OCI-LY3 (cell line): ENCODE measurements around the gene WWOX.

ENCODE experiments used
- H2AFZ ChIP-seq: fragments of 200-600, 300-600 bp; shearing (Covaris generic); 2 replicates; pipeline ENCODE4 v1.6.0; 2014; ENCODE audit warnings: antibody characterized with exemption, low read depth, low read length
- H3K27ac ChIP-seq: fragments of 200-600, 300-600 bp; sonication (generic); 2 replicates; pipeline ENCODE4 v1.5.1; 2014; ENCODE audit warnings: mild to moderate bottlenecking, low read length, moderate library complexity, mixed read lengths
- H3K27me3 ChIP-seq: fragments of 200-600, 300-600 bp; sonication (generic); 2 replicates; pipeline ENCODE4 v1.6.1; 2014; ENCODE audit warnings: low read depth, low read length, mixed read lengths
- H3K36me3 ChIP-seq: fragments of 200-600, 300-600 bp; sonication (generic); replicated peaks from 2 replicates; pipeline ENCODE3; 2014; ENCODE audit warnings: low read depth, low read length, mixed read lengths
- H3K4me1 ChIP-seq: fragments of 300-600, 200-600 bp; sonication (generic); 2 replicates; pipeline ENCODE4 v1.6.1; 2014; ENCODE audit warnings: low read length, mixed read lengths
- H3K4me2 ChIP-seq: fragments of 200-600, 300-600 bp; sonication (generic); 2 replicates; pipeline ENCODE4 v1.6.1; 2014; ENCODE audit warnings: low read length, mixed read lengths
- H3K4me3 ChIP-seq: fragments of 300-600, 200-600 bp; sonication (generic); 2 replicates; pipeline ENCODE4 v1.5.1; 2014; ENCODE audit warnings: antibody characterized with exemption, mild to moderate bottlenecking, low read length, moderate library complexity
- H3K79me2 ChIP-seq: fragments of 300-600, 200-600 bp; shearing (Covaris generic); 2 replicates; pipeline ENCODE4 v1.6.1; 2014; ENCODE audit warnings: mild to moderate bottlenecking, low read length, mixed read lengths
- H3K9ac ChIP-seq: fragments of 300-600, 200-600 bp; shearing (Covaris generic); 2 replicates; pipeline ENCODE4 v1.6.0; 2014; ENCODE audit warnings: mild to moderate bottlenecking, low read length, moderate library complexity
- H3K9me3 ChIP-seq: fragments of 200-600, 300-600 bp; shearing (Covaris generic); 2 replicates; pipeline ENCODE4 v1.6.1; 2014; ENCODE audit warnings: low read length, mixed read lengths; ENCODE audit not compliant: insufficient read depth
- H4K20me1 ChIP-seq: fragments of 200-600, 300-600 bp; sonication (generic); 2 replicates; pipeline ENCODE4 v1.6.1; 2016; ENCODE audit warnings: low read length, mixed read lengths; ENCODE audit not compliant: insufficient read depth
- CTCF ChIP-seq: fragments of 200-600, 300-600 bp; sonication (generic); IDR thresholded peaks from 2 replicates; pipeline ENCODE4 v1.5.1; 2014; ENCODE audit warnings: antibody characterized with exemption, low read length, low read depth
- EZH2phosphoT487 ChIP-seq: fragments of 200-600 bp; shearing (Covaris generic); IDR thresholded peaks from 2 replicates; pipeline ENCODE4 v1.6.1; 2018; ENCODE audit warnings: antibody characterized with exemption, mixed run types, low read depth

The WWOX gene

GRCh38 chr16:78894886-78895285 lies 795.4 kb downstream of the WWOX start:
- Histone ChIP-seq H3K4me3 (no peak overlapping the region), H3K4me2 (no peak overlapping the region), H4K20me1 (no peaks in the 10 kb centered on the region), H3K27ac (no peak overlapping the region), H3K9me3 (no peaks in the 10 kb centered on the region), H2AFZ (no peak overlapping the region), H3K9ac (no peak overlapping the region), H3K79me2 (no peaks in the 10 kb centered on the region), H3K36me3 (no peaks in the 10 kb centered on the region), H3K4me1 (0 out of 2 replicates have a peak, but pooled peaks cover under 1% of the 10 kb centered on the region), H3K27me3 (0 out of 2 replicates have a peak, but pooled peaks cover 3% of the 10 kb centered on the region)
- TF ChIP-seq CTCF, result no peak
- TF ChIP-seq EZH2phosphoT487, result no peak

GRCh38 chr16:78895681-78896080 lies 796.2 kb downstream of the WWOX start:
- no peak overlapping the region for H3K27ac ChIP-seq
- TF ChIP-seq EZH2phosphoT487 (no peak), CTCF (no peak)
- H3K79me2 ChIP-seq, result no peaks in the 10 kb centered on the region
- H3K27me3 ChIP-seq, result 0 out of 2 replicates have a peak, but pooled peaks cover 3% of the 10 kb centered on the region
- H3K9me3 ChIP-seq, result no peaks in the 10 kb centered on the region
- no peak overlapping the region for H3K4me2 ChIP-seq
- no peaks in the 10 kb centered on the region for H4K20me1 ChIP-seq
- H3K4me3 ChIP-seq, result no peak overlapping the region
- H3K4me1 ChIP-seq, result peaks cover 3% of the 10 kb centered on the region; the same call in 1 of the 2 replicates
- H3K9ac ChIP-seq, result no peak overlapping the region
- no peak overlapping the region for H2AFZ ChIP-seq
- no peaks in the 10 kb centered on the region for H3K36me3 ChIP-seq

- Histone ChIP-seq H2AFZ (no peak overlapping the region), H3K4me1 (peaks cover 3% of the 10 kb centered on the region; the same call in 1 of the 2 replicates), H3K4me3 (no peak overlapping the region), H3K27ac (no peak overlapping the region), H3K36me3 (no peaks in the 10 kb centered on the region), H3K9me3 (no peaks in the 10 kb centered on the region), H3K4me2 (no peak overlapping the region), H4K20me1 (no peaks in the 10 kb centered on the region), H3K27me3 (0 out of 2 replicates have a peak, but pooled peaks cover 3% of the 10 kb centered on the region), H3K79me2 (no peaks in the 10 kb centered on the region), H3K9ac (no peak overlapping the region)
- TF ChIP-seq EZH2phosphoT487, result no peak
- no peak for TF ChIP-seq CTCF
Observed at GRCh38 chr16:78896280-78896679, 796.8 kb downstream of the WWOX start.

GRCh38 chr16:78897299-78897698 lies 797.8 kb downstream of the WWOX start:
- Histone ChIP-seq H2AFZ (no peak overlapping the region), H3K4me3 (no peak overlapping the region), H3K36me3 (no peaks in the 10 kb centered on the region), H3K4me1 (peaks cover 3% of the 10 kb centered on the region; the same call in 1 of the 2 replicates), H3K4me2 (no peak overlapping the region), H3K9ac (no peak overlapping the region), H3K9me3 (no peaks in the 10 kb centered on the region), H3K79me2 (no peaks in the 10 kb centered on the region), H3K27me3 (0 out of 2 replicates have a peak, but pooled peaks cover 3% of the 10 kb centered on the region), H4K20me1 (no peaks in the 10 kb centered on the region), H3K27ac (no peak overlapping the region)
- no peak for TF ChIP-seq CTCF
- no peak for TF ChIP-seq EZH2phosphoT487
